HG02943 (cell line): ENCODE measurements around the gene ZSCAN4.
A peak's percentile ranks its signal among the peaks of the same experiment; 100 is the strongest.

Experiments
- ATAC-seq: cut with Tn5 transposase; IDR thresholded peaks from one replicate; pipeline ENCODE4 v1.9.1; 2021; ENCODE audit warnings: mild to moderate bottlenecking, low read depth, moderate library complexity; ENCODE audit not compliant: unreplicated experiment

The ZSCAN4 gene

DNA sequence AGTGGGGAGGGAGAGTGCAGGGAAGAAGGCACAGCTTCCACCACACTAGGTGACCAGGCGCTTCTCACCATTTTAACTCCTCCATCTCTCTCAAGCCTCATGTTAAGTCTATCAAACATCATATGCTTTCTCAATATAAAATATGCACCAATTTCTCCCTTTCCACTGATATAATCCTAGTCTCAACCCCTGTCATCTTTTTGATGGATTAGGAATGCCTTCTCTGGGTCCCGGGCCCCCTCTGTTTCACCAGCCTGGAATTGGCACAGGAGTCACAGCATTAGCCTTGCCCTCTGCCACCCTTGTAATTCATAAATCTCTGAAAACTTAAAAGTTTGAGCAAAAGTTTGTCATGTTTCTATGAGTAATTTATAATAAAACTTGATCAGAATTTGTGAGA is at the start of gene ZSCAN4:
Gene ZSCAN4, plus strand, starts transcription at position 301 of the 400 bp plus-strand sequence. CDS start 7,211 bp downstream, outside the sequence.
- ATAC-seq: no peak

- ATAC-seq: no peak
Observed at GRCh38 chr19:57620673-57621348, 47.9 kb upstream of the ZSCAN4 start.

- no peak for ATAC-seq
Observed at GRCh38 chr19:57623091-57623490, 45.6 kb upstream of the ZSCAN4 start.

GRCh38 chr19:57632987-57633831 is 35.5 kb upstream of the ZSCAN4 start, which contains the start of gene ZNF211:
Gene ZNF211 (plus strand): TSS chr19:57633168. CDS start chr19:57633347, 179 bp downstream.
- peak; percentile 92 for ATAC-seq

- ATAC-seq: no peak
Observed at GRCh38 chr19:57633832-57634131, 35.0 kb upstream of the ZSCAN4 start.

DNA sequence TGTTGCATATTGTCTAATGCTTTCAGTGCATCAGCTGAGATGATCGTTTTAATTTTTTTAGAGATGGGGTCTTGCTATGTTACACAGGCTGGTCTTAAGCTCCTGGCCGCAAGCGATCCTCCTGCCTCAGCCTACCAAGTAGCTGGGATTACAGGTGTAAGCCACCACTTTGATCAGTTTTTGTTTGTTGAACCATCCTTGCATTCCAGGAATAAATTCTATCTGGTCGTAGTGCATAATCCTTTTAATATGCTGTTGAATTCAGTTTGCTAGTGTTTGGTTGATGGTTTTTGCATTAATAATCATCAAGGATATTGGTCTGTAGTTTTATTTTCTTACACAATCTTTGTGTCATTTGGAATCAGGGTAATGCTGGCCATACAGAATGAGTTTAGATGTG is 31.4 kb upstream of the ZSCAN4 start:
- no peak for ATAC-seq

DNA sequence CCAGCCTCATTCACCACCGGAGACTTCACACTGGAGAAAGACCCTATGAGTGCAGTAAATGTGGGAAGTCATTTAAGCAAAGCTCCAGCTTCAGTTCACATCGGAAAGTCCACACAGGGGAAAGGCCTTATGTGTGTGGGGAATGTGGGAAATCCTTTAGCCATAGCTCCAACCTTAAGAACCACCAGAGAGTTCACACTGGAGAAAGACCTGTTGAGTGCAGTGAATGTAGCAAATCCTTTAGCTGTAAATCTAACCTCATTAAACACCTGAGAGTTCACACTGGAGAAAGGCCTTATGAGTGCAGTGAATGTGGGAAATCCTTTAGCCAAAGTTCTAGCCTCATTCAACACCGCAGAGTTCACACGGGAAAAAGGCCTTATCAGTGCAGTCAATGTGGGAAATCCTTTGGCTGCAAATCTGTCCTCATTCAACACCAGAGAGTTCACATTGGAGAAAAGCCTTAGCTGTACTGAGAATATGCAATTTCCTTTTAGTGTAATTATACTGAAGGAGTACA is 27.0 kb upstream of the ZSCAN4 start:
- ATAC-seq: no peak

GRCh38 chr19:57642396-57643046 is 26.2 kb upstream of the ZSCAN4 start:
- no peak for ATAC-seq

DNA sequence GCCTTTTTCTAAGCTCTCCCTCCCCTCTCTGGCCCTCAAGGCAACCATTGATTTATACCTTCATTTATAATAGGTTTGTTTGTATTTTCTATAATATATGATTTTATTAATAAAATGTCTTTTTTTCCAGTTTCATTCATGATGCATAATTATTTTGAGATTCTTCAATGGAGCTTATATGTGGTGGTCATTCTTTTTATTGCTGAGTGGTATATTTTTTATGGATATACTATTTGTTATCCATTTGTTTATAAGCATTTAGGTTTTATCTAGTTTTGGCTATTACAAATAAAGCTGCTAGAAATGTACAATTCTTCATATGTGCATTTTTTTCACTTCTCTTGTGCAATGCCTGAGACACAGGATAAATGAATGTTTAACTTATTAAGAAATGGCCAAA is 25.0 kb upstream of the ZSCAN4 start:
- no peak for ATAC-seq

DNA sequence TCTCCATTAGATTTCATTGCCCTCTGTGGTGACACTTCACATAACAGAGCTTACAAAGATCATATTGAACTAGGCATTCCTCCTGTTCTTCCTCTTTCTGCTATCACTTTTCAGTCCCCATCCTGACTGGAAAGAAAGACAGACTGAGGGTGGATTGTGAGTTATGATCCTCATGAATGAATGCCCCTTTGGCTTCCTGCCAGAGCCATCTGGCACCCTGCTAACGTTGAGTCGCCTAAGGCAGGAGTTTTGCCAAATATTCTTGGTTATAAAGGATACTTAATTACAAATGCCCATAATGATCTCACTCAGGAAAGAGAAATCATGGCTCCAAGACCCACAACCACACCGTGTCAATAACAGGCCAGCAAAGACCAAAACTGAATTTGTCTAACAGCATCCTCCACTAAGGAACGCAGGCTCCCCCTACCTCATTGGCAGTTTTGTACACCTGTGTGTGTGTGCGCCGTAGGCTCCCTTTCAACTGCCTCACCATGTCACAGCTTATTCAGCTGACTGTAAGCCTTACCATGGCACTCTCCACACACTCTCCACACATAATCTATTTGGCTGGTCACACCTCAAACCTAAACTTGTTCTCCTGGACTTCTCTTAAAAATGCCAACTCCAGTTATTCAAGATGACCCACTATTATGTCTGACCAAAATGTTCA is 20.3 kb upstream of the ZSCAN4 start:
- no peak for ATAC-seq

GRCh38 chr19:57651654-57651996 is 17.1 kb upstream of the ZSCAN4 start:
- ATAC-seq: no peak

DNA sequence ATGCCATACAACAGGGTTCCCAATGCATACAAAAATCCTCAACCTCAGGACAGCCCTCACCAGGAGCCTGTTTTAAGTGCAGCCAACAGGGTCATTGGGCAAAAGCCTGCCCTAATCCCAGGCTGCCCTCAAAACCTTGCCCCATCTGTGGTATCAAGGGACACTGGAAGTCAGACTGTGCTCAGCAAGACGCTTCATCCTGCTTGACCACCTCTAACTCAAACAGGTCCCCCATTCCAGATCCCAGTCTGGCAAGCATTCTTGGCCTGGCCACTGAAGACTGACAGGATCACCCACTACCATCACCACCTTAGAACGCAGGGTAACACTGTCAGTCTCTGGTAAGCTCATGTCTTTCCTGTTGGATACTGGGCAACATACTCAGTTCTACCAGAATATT is 15.0 kb upstream of the ZSCAN4 start:
- ATAC-seq: no peak

GRCh38 chr19:57655443-57655842 is 13.3 kb upstream of the ZSCAN4 start:
- no peak for ATAC-seq

- no peak for ATAC-seq
Observed at GRCh38 chr19:57656346-57656745, 12.4 kb upstream of the ZSCAN4 start.

DNA sequence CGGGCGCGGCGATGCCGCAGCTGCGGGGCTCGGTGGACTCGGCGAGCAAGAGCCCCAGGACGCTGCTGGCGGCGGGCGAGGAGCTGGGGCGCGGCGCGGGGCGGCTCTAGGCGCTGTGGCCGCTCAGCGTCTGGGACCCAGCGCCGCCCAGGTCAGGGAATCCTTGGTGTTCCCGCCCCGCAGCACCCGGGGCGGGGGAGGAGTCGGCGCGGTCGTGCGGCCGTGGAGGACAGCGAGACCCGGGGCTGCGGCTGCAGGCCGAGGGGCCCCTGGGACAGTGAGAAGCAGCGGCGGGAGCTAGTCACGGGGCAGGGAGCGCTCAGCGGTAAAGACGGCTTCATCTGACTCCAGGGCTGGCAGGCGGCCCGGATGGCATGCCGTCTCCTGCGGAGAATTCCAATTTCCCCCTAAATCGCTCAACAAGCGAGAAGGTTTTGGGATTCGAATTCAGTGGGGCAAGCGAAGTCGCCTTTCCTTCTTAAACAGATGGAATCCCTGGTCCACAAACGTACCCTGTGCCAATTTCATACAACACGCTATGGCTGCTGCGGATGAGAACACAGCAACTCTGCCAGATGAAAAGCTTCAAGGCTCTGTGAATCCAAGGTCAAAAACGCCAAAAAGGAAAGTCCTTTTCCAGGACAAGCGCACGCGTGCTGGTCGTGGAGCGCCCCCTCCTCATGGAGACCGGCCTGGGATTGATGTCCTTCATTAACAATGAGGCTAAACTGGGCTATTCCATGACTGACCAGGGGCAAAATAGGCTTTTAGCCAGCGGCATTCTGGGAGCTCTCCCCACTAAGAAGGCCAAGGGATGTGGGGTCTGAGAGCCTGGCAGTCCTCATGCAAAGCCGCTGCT is 4.2 kb upstream of the ZSCAN4 start:
- no peak for ATAC-seq

- no peak for ATAC-seq
Observed at GRCh38 chr19:57665261-57665806, 3.4 kb upstream of the ZSCAN4 start.

DNA sequence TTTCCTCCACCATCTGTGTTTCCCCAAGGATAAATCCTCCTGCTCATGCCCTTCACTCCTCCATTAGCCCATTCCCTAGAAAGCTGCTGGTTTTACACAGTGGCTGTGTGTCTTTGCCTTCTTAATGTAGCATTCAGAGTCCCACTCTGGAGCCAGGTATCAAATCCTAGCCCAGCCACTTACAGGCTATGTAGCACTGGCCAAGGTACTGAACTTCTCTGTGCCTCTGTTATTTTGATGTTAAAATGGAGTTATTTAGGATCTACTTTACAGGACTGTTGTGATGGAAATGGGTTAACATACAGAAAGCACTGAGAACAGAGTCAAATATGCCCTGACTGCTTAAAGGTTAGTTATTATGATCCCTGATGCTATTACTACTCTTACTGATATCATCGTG is 1.5 kb upstream of the ZSCAN4 start:
- no peak for ATAC-seq

GRCh38 chr19:57671124-57671895 is 2.6 kb downstream of the ZSCAN4 start:
- ATAC-seq: no peak

DNA sequence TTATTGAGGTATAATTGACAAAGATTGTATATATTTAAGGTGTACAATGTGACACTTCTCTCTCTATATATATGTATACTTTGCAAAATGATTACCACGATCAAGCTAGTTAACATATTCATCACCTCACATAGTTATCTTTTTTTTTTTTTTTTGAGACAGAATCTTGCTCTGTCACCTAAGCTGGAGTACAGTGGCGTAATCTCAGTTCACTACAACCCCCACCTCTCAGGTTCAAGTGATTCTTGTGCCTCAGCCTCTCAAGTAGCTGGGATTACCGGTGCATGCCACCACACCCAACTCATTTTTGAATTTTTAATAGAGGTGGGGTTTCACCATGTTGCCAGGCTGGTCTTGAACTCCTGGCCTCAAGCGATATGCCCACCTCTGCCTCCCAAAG is 3.7 kb downstream of the ZSCAN4 start:
- ATAC-seq: no peak
